ENCODE results near the gene TTC24. TPM values are rescaled to one million over a fixed set of nuclear protein-coding genes. Genes with fewer than 3 reads are reported as not detected.
A peak's percentile ranks its signal among the peaks of the same experiment; 100 is the strongest.

TTC24 gene
- total RNA-seq, 1 donor from 2014 or later, result not detected

- Mint-ChIP-seq H3K27ac (ENCODE audit: unreplicated experiment) (no peak overlapping the region), H3K4me3 (ENCODE audit: unreplicated experiment) (no peak overlapping the region), H3K9me3 (ENCODE audit: unreplicated experiment) (no peaks in the 10 kb centered on the region), H3K36me3 (ENCODE audit: low read depth, unreplicated experiment) (no peaks in the 10 kb centered on the region), H3K4me1 (ENCODE audit: unreplicated experiment) (peaks cover 28% of the 10 kb centered on the region), H3K27me3 (ENCODE audit: unreplicated experiment) (peaks cover 3% of the 10 kb centered on the region)
- TF ChIP-seq CTCF (IDR thresholded peaks at IDR 0.05; ENCODE audit: unreplicated experiment), result no peak
- DNase-seq (ENCODE audit: low spot score), result no peak
Measured at GRCh38 chr1:156615946-156616345, 36.4 kb downstream of the TTC24 start.

- Mint-ChIP-seq H3K27ac (ENCODE audit: unreplicated experiment) (no peak overlapping the region), H3K36me3 (ENCODE audit: low read depth, unreplicated experiment) (no peaks in the 10 kb centered on the region), H3K27me3 (ENCODE audit: unreplicated experiment) (peaks cover 3% of the 10 kb centered on the region), H3K9me3 (ENCODE audit: unreplicated experiment) (no peaks in the 10 kb centered on the region), H3K4me3 (ENCODE audit: unreplicated experiment) (no peak overlapping the region), H3K4me1 (ENCODE audit: unreplicated experiment) (peaks cover 28% of the 10 kb centered on the region)
- peak; percentile 36 for DNase-seq (ENCODE audit: low spot score)
- no peak for TF ChIP-seq CTCF (IDR thresholded peaks at IDR 0.05; ENCODE audit: unreplicated experiment)
Measured at GRCh38 chr1:156616463-156616862, 36.9 kb downstream of the TTC24 start.

- no peak within 1 kb of the TSS for H3K27ac Mint-ChIP-seq (ENCODE audit: unreplicated experiment)
- no peak within 1 kb of the TSS for H3K4me3 Mint-ChIP-seq (ENCODE audit: unreplicated experiment)
- DNase-seq (ENCODE audit: low spot score), result peak; percentile 73
- no peak for TF ChIP-seq CTCF (IDR thresholded peaks at IDR 0.05; ENCODE audit: unreplicated experiment)
- no peaks in the 10 kb centered on the region for H3K9me3 Mint-ChIP-seq (ENCODE audit: unreplicated experiment)
- H3K4me1 Mint-ChIP-seq (ENCODE audit: unreplicated experiment), result peaks cover 26% of the 10 kb centered on the region
- H3K27me3 Mint-ChIP-seq (ENCODE audit: unreplicated experiment), result peaks cover 9% of the 10 kb centered on the region
- H3K36me3 Mint-ChIP-seq (ENCODE audit: low read depth, unreplicated experiment), result peaks cover 5% of the 10 kb centered on the region
Measured at GRCh38 chr1:156618853-156619581, 39.5 kb downstream of the TTC24 start, which contains the start of gene HAPLN2. TSS of gene HAPLN2 (plus strand) at chr1:156619415. CDS start at chr1:156623491, 4,076 bp downstream.

- no peak for DNase-seq (ENCODE audit: low spot score)
- Mint-ChIP-seq H3K36me3 (ENCODE audit: low read depth, unreplicated experiment) (peaks cover 5% of the 10 kb centered on the region), H3K4me1 (ENCODE audit: unreplicated experiment) (peaks cover 26% of the 10 kb centered on the region), H3K9me3 (ENCODE audit: unreplicated experiment) (no peaks in the 10 kb centered on the region), H3K27ac (ENCODE audit: unreplicated experiment) (no peak overlapping the region), H3K4me3 (ENCODE audit: unreplicated experiment) (no peak overlapping the region), H3K27me3 (ENCODE audit: unreplicated experiment) (peaks cover 9% of the 10 kb centered on the region)
- TF ChIP-seq CTCF (IDR thresholded peaks at IDR 0.05; ENCODE audit: unreplicated experiment), result no peak
Measured at GRCh38 chr1:156619582-156619955, 40.0 kb downstream of the TTC24 start.

- Mint-ChIP-seq H3K4me1 (ENCODE audit: unreplicated experiment) (peaks cover 24% of the 10 kb centered on the region), H3K9me3 (ENCODE audit: unreplicated experiment) (no peaks in the 10 kb centered on the region), H3K27ac (ENCODE audit: unreplicated experiment) (peak overlapping the region; percentile 3), H3K27me3 (ENCODE audit: unreplicated experiment) (peaks cover 12% of the 10 kb centered on the region), H3K4me3 (ENCODE audit: unreplicated experiment) (peak overlapping the region; percentile 86), H3K36me3 (ENCODE audit: low read depth, unreplicated experiment) (peaks cover 5% of the 10 kb centered on the region)
- no peak for DNase-seq (ENCODE audit: low spot score)
- no peak for TF ChIP-seq CTCF (IDR thresholded peaks at IDR 0.05; ENCODE audit: unreplicated experiment)
Measured at GRCh38 chr1:156622581-156623297, 43.2 kb downstream of the TTC24 start.

Data from endothelial cell (in vitro differentiated cells).